ENCODE results near the gene IFNE. TPM values are rescaled to one million over a fixed set of nuclear protein-coding genes. Genes with fewer than 3 reads are reported as not detected.

Gene IFNE
- total and polyA plus RNA-seq, 4 donors, result not detected

DNA sequence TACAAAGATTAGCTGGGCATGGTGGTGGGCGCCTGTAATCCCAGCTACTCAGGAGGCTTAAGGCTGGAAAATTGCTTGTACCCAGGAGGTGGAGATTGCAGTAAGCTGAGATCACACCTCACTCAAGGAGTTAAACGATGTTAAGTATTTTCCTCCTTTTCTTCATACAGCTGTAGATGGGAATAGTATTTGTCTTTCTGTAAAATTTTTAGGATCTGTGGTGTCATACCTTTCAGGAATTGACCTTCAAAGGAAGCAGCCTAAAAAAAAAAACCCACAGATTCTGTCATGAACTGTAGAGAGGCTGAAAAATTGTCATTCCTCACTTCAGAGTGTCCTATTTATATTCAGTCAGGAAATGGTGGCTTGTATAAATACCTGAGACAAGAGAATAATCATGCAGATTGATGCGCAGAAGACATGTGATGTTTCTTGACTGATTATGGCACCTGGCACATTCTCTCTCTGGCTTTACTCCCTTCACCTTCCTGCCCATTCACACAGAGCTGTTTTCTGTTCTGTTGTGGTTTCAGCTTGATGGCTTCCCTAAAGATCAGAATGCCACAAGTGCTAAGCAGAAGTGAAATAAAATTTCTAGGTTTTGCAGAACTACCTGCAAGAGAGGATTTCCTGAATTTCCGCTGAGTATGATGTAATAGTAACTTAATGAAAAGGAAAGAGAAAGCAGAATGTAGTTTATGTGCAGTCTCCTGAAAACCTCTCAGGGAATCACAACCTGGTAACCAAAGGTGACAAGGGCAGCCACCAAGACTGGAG is 38.1 kb downstream of the IFNE start:
- Histone ChIP-seq H3K27ac (ENCODE audit: low read depth in 1 of 2, low read length in 2 of 2) (no peak overlapping the region), H3K4me1 (ENCODE audit: control insufficient read depth in 4 of 4, insufficient read depth in 4 of 4, low read length in 3 of 4) (no peaks in the 10 kb centered on the region), H3K4me3 (ENCODE audit: low read depth in 1 of 3, low read length in 3 of 3) (no peak overlapping the region), H3K9ac (ENCODE audit: low read depth in 1 of 2, low read length in 2 of 2) (no peak overlapping the region), H3K27me3 (ENCODE audit: control insufficient read depth in 4 of 4, insufficient read depth in 4 of 4, low read length in 3 of 4) (peaks cover 0 to 8% (median 3%) of the 10 kb centered on the region in 4 donors), H3K36me3 (ENCODE audit: control insufficient read depth in 4 of 4, insufficient read depth in 3 of 4, low read depth in 1 of 4, low read length in 3 of 4) (no peaks in the 10 kb centered on the region), H3K9me3 (ENCODE audit: control insufficient read depth in 4 of 4, low read length in 3 of 4) (peaks cover 0 to 3% (median 0%) of the 10 kb centered on the region in 4 donors)
- TF ChIP-seq FOXA2 (IDR thresholded peaks at IDR 0.05) (no peak), REST (IDR thresholded peaks at IDR 0.05) (no peak), TAF1 (conservative IDR thresholded peaks at IDR 0.05) (no peak), GABPA (IDR thresholded peaks at IDR 0.05 in 1 of 2, conservative IDR thresholded peaks at IDR 0.05 in 1 of 2) (no peak), EGR1 (IDR thresholded peaks at IDR 0.05; ENCODE audit: low read depth in 2 of 2) (no peak), SP1 (IDR thresholded peaks at IDR 0.05) (no peak), FOXA1 (IDR thresholded peaks at IDR 0.05) (no peak), RAD21 (IDR thresholded peaks at IDR 0.05) (no peak), NR2F2 (IDR thresholded peaks at IDR 0.05) (no peak)
- TF ChIP-seq, protein P1, sequence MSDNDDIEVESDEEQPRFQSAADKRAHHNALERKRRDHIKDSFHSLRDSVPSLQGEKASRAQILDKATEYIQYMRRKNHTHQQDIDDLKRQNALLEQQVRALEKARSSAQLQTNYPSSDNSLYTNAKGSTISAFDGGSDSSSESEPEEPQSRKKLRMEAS (IDR thresholded peaks at IDR 0.05), result no peak
- no peak for DNase-seq (ENCODE audit: low spot score)
- 83% methylated on average over 4 of the region's 4 CpGs for WGBS

- no peak for DNase-seq (ENCODE audit: low spot score)
- Histone ChIP-seq H3K4me1 (ENCODE audit: control insufficient read depth in 4 of 4, insufficient read depth in 4 of 4, low read length in 3 of 4) (no peaks in the 10 kb centered on the region), H3K27me3 (ENCODE audit: control insufficient read depth in 4 of 4, insufficient read depth in 4 of 4, low read length in 3 of 4) (peaks cover 0 to 8% (median 3%) of the 10 kb centered on the region in 4 donors), H3K36me3 (ENCODE audit: control insufficient read depth in 4 of 4, insufficient read depth in 3 of 4, low read depth in 1 of 4, low read length in 3 of 4) (no peaks in the 10 kb centered on the region), H3K9ac (ENCODE audit: low read depth in 1 of 2, low read length in 2 of 2) (no peak within 1 kb of the TSS), H3K4me3 (ENCODE audit: low read depth in 1 of 3, low read length in 3 of 3) (no peak within 1 kb of the TSS), H3K9me3 (ENCODE audit: control insufficient read depth in 4 of 4, low read length in 3 of 4) (peaks cover 0 to 3% (median 0%) of the 10 kb centered on the region in 4 donors), H3K27ac (ENCODE audit: low read depth in 1 of 2, low read length in 2 of 2) (no peak within 1 kb of the TSS)
- no peak for TF ChIP-seq REST (IDR thresholded peaks at IDR 0.05)
- no peak for TF ChIP-seq HNF4A (conservative IDR thresholded peaks at IDR 0.05)
- no peak for TF ChIP-seq TAF1 (conservative IDR thresholded peaks at IDR 0.05)
- TF ChIP-seq HNF4G (IDR thresholded peaks at IDR 0.05), result no peak
- TF ChIP-seq, protein P2, sequence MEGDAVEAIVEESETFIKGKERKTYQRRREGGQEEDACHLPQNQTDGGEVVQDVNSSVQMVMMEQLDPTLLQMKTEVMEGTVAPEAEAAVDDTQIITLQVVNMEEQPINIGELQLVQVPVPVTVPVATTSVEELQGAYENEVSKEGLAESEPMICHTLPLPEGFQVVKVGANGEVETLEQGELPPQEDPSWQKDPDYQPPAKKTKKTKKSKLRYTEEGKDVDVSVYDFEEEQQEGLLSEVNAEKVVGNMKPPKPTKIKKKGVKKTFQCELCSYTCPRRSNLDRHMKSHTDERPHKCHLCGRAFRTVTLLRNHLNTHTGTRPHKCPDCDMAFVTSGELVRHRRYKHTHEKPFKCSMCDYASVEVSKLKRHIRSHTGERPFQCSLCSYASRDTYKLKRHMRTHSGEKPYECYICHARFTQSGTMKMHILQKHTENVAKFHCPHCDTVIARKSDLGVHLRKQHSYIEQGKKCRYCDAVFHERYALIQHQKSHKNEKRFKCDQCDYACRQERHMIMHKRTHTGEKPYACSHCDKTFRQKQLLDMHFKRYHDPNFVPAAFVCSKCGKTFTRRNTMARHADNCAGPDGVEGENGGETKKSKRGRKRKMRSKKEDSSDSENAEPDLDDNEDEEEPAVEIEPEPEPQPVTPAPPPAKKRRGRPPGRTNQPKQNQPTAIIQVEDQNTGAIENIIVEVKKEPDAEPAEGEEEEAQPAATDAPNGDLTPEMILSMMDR (IDR thresholded peaks at IDR 0.05; ENCODE audit: low read depth, low read length, missing input control), result no peak
- TF ChIP-seq JUND (IDR thresholded peaks at IDR 0.05), result no peak
- TF ChIP-seq EGR1 (IDR thresholded peaks at IDR 0.05; ENCODE audit: low read depth in 2 of 2), result no peak
- no peak for TF ChIP-seq NR2F2 (IDR thresholded peaks at IDR 0.05)
- TF ChIP-seq GABPA (IDR thresholded peaks at IDR 0.05 in 1 of 2, conservative IDR thresholded peaks at IDR 0.05 in 1 of 2), result no peak
- no peak for TF ChIP-seq SP1 (IDR thresholded peaks at IDR 0.05)
- TF ChIP-seq YY1 (IDR thresholded peaks at IDR 0.05), result no peak
- no peak for TF ChIP-seq FOXA1 (IDR thresholded peaks at IDR 0.05)
- TF ChIP-seq, protein P1 (IDR thresholded peaks at IDR 0.05), result no peak
- no peak for TF ChIP-seq FOXA2 (IDR thresholded peaks at IDR 0.05)
- TF ChIP-seq RXRA (IDR thresholded peaks at IDR 0.05), result no peak
- TF ChIP-seq, protein P3, sequence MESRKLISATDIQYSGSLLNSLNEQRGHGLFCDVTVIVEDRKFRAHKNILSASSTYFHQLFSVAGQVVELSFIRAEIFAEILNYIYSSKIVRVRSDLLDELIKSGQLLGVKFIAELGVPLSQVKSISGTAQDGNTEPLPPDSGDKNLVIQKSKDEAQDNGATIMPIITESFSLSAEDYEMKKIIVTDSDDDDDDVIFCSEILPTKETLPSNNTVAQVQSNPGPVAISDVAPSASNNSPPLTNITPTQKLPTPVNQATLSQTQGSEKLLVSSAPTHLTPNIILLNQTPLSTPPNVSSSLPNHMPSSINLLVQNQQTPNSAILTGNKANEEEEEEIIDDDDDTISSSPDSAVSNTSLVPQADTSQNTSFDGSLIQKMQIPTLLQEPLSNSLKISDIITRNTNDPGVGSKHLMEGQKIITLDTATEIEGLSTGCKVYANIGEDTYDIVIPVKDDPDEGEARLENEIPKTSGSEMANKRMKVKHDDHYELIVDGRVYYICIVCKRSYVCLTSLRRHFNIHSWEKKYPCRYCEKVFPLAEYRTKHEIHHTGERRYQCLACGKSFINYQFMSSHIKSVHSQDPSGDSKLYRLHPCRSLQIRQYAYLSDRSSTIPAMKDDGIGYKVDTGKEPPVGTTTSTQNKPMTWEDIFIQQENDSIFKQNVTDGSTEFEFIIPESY (IDR thresholded peaks at IDR 0.05), result no peak
- TF ChIP-seq RAD21 (IDR thresholded peaks at IDR 0.05), result no peak
- WGBS, result 89% methylated on average over 4 of the region's 4 CpGs
These were observed 42.0 kb downstream of the IFNE start, which contains the start of gene IFNA1 for GRCh38 chr9:21440139-21440538. Gene IFNA1 (plus strand): TSS chr9:21440439. CDS start chr9:21440508, 69 bp downstream.

Measured in liver (tissue), 9 donors.